Breast epithelium (tissue), 4 donors: ENCODE results near the gene APC2. TPM values are rescaled to one million over a fixed set of nuclear protein-coding genes. Genes with fewer than 3 reads are reported as not detected.

Experiments
- DNase-seq, 2 donors: peaks; one replicate each; pipeline ENCODE4 v3.0.0-alpha.2; 2019; ENCODE audit warnings: low spot score in 2 of 2
- H3K27ac ChIP-seq, 2 donors: fragments of 200-600 bp; sonication (generic) in 1 of 2; one replicate each; pipeline ENCODE4 v1.5.1; 2016 to 2019; ENCODE audit warnings: mild to moderate bottlenecking in 1 of 2
- H3K27me3 ChIP-seq, 2 donors: fragments of 200-600 bp; sonication (generic) in 1 of 2; one replicate each; pipeline versions ENCODE4 v1.5.1 to v1.6.0; 2017 to 2019; ENCODE audit warnings: control low read depth in 1 of 2, mild to moderate bottlenecking in 1 of 2
- H3K36me3 ChIP-seq: fragments of 200-600 bp; one replicate; pipeline ENCODE4 v1.5.1; 2019
- H3K4me1 ChIP-seq, 2 donors: fragments of 200-600 bp; sonication (generic); one replicate each; pipeline ENCODE4 v1.5.1; 2016 to 2019; ENCODE audit warnings: control low read depth in 1 of 2
- H3K4me3 ChIP-seq, 3 donors: fragments of 200-600 bp; sonication (generic); 1 replicate in 2 of 3; 2 replicates in 1 of 3; pipeline ENCODE4 v1.5.1; 2016 to 2019; ENCODE audit warnings: mild to moderate bottlenecking in 3 of 3, moderate library complexity in 2 of 3
- H3K9me3 ChIP-seq, 2 donors: fragments of 200-600 bp; sonication (generic) in 1 of 2; one replicate each; pipeline ENCODE4 v1.5.1; 2016 to 2019; ENCODE audit warnings: control low read depth in 1 of 2
- POLR2A ChIP-seq: fragments of 450-650 bp; IDR thresholded peaks from one replicate; pipeline ENCODE4 v1.6.1; 2016; ENCODE audit warnings: antibody characterized with exemption, mild to moderate bottlenecking, moderate library complexity
- POLR2AphosphoS5 ChIP-seq, 3 donors: sonication (generic); formaldehyde crosslinking; IDR thresholded peaks; one replicate each; pipeline ENCODE4 v1.6.1; 2017; ENCODE audit warnings: antibody characterized with exemption in 3 of 3
- intact Hi-C: fragments of 100-400 bp; cut with DNase I; formaldehyde crosslinking; loops from one replicate; pipeline ENCODE4 v1.15.1; 2023; ENCODE audit warnings: low total_unique reads
- total RNA-seq, 3 donors: library from RNA; depleted of rRNA; stranded (reverse); fragments of >200 nt; gene quantifications; one replicate each; pipeline ENCODE4 v1.1.0, GENCODE V29; 2016
- TF ChIP-seq, protein P1 (sequence below), 3 donors: fragments of 450-650 bp; IDR thresholded peaks; one replicate each; pipeline ENCODE4 v1.5.1; 2016 to 2017; ENCODE audit warnings: antibody characterized with exemption in 3 of 3, mild to moderate bottlenecking in 3 of 3, moderate library complexity in 3 of 3

The APC2 gene
- total RNA-seq, 3 donors from 2014 or later = under 0.01 to 0.29 (median 0.16) TPM

DNA sequence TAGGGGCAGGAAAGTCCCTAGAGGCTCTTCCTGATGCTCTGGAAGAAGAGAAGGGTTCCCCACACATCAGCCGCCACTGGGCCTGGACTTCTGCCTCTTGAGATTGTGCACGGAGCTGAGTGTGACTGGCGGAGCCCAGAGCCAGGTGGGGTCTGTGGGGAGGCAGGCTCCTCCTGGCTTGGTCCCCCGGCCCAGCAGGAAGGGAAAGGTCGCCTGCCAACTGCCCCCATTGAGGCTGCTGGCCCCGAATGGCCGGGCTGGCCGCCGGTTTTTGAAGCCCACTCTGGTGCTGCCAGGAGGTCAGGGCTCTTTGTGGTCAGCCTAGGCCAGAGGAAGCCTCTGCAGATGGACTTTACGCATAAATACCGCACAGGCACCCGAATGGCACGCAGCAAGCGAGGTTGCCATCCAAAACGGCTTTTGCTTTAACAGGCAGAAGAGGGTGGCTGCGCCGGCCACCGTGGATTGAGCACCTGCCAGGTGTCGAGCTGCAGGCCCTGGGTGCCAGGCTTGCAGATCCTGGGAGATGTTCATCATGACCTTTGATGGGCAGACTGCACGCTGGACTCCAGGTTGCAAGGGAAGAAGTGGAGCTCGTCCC lies 37.5 kb upstream of the APC2 start:
- Histone ChIP-seq H3K4me3 (peak overlapping the region in 1 of 3 donors; percentile 100), H3K27ac (peak overlapping the region; percentile 95 to 98), H3K36me3 (no peaks in the 10 kb centered on the region), H3K27me3 (no peaks in the 10 kb centered on the region), H3K4me1 (peaks cover 59 to 66% of the 10 kb centered on the region in 2 donors), H3K9me3 (no peaks in the 10 kb centered on the region)
- intact Hi-C loops = no loop called here
- TF ChIP-seq POLR2A (no peak), POLR2AphosphoS5 (IDR thresholded peaks at IDR 0.05) (no peak)
- TF ChIP-seq, protein P1, sequence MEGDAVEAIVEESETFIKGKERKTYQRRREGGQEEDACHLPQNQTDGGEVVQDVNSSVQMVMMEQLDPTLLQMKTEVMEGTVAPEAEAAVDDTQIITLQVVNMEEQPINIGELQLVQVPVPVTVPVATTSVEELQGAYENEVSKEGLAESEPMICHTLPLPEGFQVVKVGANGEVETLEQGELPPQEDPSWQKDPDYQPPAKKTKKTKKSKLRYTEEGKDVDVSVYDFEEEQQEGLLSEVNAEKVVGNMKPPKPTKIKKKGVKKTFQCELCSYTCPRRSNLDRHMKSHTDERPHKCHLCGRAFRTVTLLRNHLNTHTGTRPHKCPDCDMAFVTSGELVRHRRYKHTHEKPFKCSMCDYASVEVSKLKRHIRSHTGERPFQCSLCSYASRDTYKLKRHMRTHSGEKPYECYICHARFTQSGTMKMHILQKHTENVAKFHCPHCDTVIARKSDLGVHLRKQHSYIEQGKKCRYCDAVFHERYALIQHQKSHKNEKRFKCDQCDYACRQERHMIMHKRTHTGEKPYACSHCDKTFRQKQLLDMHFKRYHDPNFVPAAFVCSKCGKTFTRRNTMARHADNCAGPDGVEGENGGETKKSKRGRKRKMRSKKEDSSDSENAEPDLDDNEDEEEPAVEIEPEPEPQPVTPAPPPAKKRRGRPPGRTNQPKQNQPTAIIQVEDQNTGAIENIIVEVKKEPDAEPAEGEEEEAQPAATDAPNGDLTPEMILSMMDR (IDR thresholded peaks at IDR 0.05) = no peak
- no peak for DNase-seq

DNA sequence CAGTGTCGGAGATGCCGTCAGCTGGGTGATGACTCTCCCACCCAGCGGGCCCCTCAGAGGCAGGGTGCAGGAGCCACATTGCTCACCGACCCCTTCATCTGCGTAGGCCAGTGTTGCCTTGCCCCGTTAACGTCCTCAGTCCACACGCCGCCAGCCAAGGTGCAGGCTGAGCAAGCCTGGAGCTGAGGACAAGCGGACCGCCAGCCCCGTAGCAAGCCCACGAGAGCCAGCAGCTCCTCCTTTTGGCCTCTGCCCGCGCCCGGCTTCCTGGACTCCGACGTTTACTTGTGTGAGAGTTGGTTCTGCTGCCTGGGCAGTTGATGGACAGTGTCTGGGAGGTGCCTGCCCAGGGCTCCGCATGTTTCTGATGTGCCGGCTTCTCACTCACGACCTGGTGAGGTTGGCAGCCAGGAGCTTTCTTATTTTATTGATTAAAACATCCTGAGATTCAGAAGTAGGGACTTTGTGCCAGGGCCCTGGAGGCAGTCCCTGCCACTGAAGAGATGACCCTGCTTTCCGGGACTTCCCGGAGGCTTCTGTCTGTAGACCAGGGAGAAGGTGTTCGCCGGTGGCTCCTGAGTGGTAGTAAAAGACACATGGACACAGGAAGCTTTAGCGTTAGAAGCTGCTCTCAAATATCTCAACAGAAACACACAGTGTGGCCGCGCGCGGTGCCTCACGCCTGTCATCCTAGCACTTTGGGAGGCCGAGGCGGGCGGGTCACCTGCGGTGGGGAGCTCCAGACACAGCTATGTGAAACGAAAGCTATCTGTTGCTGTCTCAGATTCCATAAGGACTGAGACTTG lies 36.7 kb upstream of the APC2 start:
- intact Hi-C loops = no loop called here

DNA sequence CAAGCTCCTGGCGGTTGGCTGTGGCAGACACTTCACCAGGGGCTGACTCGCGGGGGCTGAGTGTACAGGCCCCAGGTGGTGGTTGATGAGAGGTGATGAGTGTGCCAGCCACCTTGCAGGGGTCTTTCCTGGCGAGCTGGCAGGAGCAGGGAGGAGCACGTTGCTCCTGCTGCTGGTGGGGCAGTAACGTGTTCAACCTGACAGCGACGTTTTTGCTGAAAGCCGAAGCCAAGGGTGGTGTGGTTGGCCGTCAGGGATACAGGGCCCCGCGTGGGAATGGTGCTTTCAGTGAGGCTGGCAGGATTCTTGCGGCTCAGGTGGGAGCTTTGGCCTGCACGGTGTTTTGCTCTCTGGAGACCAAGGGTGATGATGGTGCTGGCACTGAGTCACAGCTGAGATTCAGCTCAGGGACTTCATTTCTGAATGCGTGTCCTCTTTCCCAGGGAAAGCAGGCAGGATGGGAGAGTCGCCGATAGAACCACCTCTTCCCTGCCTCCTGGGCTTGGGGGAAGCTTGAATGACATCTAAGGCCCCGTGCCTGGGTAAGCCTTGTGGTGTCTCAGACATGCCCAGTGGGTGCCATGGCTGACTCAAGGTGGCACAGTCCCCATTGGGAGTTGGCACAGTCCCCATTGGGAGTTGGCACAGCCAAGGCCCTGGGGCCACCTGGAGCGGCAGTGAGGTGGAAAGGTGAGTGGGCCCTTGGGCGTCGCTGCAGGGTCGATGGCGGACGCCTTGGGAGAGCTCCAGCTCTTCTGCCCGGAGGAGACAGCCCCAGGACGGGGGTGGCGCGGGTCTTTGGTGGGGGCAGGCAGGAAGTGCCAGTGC lies 33.7 kb upstream of the APC2 start:
- intact Hi-C loops = no loop called here
- peaks cover 40 to 53% of the 10 kb centered on the region in 2 donors for H3K4me1 ChIP-seq
- H3K36me3 ChIP-seq = no peaks in the 10 kb centered on the region
- no peak for DNase-seq
- H3K9me3 ChIP-seq = no peaks in the 10 kb centered on the region
- H3K4me3 ChIP-seq = peak overlapping the region in 2 of 3 donors; percentile 18 to 51
- H3K27me3 ChIP-seq = no peaks in the 10 kb centered on the region
- TF ChIP-seq POLR2AphosphoS5 (IDR thresholded peaks at IDR 0.05) (peak in 1 of 3 donors; percentile 7), POLR2A (no peak)
- TF ChIP-seq, protein P1 (IDR thresholded peaks at IDR 0.05) = no peak
- H3K27ac ChIP-seq = peak overlapping the region; percentile 95 to 97

More for the DNA sequence above, 36.7 kb upstream of the APC2 start:
- DNase-seq = no peak
- Histone ChIP-seq H3K4me3 (peak overlapping the region in 1 of 3 donors; percentile 40), H3K27me3 (no peaks in the 10 kb centered on the region), H3K4me1 (peaks cover 61 to 74% of the 10 kb centered on the region in 2 donors), H3K9me3 (no peaks in the 10 kb centered on the region), H3K27ac (peak overlapping the region; percentile 95 to 98), H3K36me3 (no peaks in the 10 kb centered on the region)
- TF ChIP-seq POLR2AphosphoS5 (IDR thresholded peaks at IDR 0.05) = no peak
- TF ChIP-seq, protein P1 (IDR thresholded peaks at IDR 0.05) = no peak
- TF ChIP-seq POLR2A = no peak

DNA sequence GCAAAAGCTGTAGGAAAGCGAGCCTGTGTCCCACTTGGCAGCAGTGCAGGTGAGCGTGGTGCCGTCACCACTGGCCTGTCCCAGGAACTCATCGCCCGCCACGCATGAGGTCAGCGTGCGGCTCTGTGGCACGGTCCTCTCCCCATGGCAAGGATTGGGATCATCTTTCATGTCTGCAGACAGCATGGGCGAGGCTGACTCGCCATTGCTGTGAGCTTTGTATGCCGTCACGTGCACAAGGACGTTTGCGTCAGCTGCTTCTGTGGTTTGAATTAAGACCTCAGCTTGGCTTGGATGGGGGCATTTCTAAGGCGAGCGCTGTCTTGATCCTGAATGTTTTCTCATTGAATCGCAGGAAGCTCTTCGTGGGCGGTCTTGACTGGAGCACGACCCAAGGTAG lies 32.8 kb upstream of the APC2 start:
- intact Hi-C loops = no loop called here
- Histone ChIP-seq H3K27ac (peak overlapping the region; percentile 95 to 97), H3K4me3 (peak overlapping the region in 1 of 3 donors; percentile 51), H3K36me3 (no peaks in the 10 kb centered on the region), H3K9me3 (no peaks in the 10 kb centered on the region), H3K27me3 (no peaks in the 10 kb centered on the region), H3K4me1 (peaks cover 36 to 46% of the 10 kb centered on the region in 2 donors)
- TF ChIP-seq POLR2A (no peak), POLR2AphosphoS5 (IDR thresholded peaks at IDR 0.05) (peak in 1 of 3 donors; percentile 18)
- no peak for DNase-seq

DNA sequence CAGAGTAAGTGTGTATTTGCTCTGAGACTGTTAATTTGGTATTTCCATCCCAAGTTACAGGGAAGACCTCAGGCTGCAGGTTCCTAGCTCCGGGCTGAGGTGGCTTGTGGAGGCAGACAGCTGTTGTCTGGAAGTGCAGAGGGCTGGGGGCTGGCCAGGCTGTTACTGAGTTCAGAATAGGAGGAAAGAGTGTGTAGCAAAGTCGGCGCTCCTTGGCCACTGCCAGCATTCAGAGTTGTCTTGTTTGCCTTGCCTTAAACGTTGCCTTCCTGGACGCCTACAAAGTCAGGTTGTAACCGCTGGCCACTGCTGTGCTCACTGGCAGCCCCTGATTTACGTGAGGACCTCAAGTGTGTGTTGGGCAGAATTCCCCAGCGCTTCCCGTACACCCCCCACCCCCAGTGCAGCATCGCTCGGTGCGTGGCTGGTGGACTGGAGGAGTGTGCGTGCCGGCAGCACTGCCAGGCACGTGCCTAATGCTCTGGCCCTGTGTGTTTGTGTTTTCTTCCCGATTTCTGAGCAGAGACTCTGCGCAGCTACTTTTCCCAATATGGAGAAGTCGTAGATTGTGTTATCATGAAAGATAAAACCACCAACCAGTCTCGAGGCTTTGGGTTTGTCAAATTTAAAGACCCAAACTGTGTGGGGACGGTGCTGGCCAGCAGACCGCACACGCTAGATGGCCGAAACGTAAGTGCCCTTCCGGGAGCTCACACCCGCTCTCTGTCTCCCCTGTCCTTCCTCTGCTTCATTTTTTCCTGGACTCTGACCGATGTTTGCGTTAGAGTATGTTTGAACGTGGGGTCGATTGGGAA lies 32.0 kb upstream of the APC2 start:
- intact Hi-C loops = no loop called here
- H3K27ac ChIP-seq = peak overlapping the region; percentile 95 to 97
- H3K27me3 ChIP-seq = no peaks in the 10 kb centered on the region
- H3K9me3 ChIP-seq = no peaks in the 10 kb centered on the region
- TF ChIP-seq POLR2AphosphoS5 (IDR thresholded peaks at IDR 0.05) (no peak), POLR2A (no peak)
- TF ChIP-seq, protein P1 (IDR thresholded peaks at IDR 0.05) = no peak
- peaks cover 30 to 39% of the 10 kb centered on the region in 2 donors for H3K4me1 ChIP-seq
- DNase-seq = no peak
- H3K36me3 ChIP-seq = no peaks in the 10 kb centered on the region
- H3K4me3 ChIP-seq = peak overlapping the region in 1 of 3 donors; percentile 51
